ENCODE measurements around the gene WHAMM.

WHAMM gene

DNA sequence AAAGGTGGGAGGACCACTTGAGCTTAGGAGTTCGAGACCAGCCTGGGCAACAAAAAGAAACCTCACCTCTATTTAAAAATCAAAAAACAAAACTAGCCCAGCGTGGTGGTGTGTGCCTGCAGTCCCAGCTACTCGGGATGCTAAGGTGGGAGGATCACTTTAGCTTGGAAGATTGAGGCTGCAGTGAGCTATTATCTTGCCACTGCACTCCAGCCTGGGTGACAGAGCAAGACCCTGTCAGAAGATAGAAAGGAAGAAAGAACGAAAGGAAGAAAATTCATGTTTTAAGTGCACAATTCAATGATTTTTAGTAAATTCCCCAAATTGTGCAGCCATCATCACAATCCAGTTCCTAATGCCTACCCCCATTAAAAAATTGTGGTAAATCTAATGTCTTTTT, 11.3 kb upstream of the WHAMM start:
- no peaks in the 10 kb centered on the region for H3K9me3 ChIP-seq (ENCODE audit: control insufficient read depth, insufficient read depth, low read depth, low read length)
- TF ChIP-seq ZNF510 (tag by site-specific recombination; IDR thresholded peaks at IDR 0.05; ENCODE audit: insufficient replicate concordance): no peak
- no peak overlapping the region for H3K4me3 ChIP-seq (ENCODE audit: low read depth, low read length)
- no peak overlapping the region for H3K27ac ChIP-seq (ENCODE audit: extremely low read depth, low read depth, low read length)
- no peaks in the 10 kb centered on the region for H3K36me3 ChIP-seq (ENCODE audit: control insufficient read depth in 2 of 2, insufficient read depth in 1 of 2, low read length in 2 of 2)
- CTCF ChIA-PET: no interaction called here
- POLR2A ChIA-PET: no interaction called here
- H3K4me1 ChIP-seq (ENCODE audit: control insufficient read depth, insufficient read depth, low read length): no peaks in the 10 kb centered on the region

DNA sequence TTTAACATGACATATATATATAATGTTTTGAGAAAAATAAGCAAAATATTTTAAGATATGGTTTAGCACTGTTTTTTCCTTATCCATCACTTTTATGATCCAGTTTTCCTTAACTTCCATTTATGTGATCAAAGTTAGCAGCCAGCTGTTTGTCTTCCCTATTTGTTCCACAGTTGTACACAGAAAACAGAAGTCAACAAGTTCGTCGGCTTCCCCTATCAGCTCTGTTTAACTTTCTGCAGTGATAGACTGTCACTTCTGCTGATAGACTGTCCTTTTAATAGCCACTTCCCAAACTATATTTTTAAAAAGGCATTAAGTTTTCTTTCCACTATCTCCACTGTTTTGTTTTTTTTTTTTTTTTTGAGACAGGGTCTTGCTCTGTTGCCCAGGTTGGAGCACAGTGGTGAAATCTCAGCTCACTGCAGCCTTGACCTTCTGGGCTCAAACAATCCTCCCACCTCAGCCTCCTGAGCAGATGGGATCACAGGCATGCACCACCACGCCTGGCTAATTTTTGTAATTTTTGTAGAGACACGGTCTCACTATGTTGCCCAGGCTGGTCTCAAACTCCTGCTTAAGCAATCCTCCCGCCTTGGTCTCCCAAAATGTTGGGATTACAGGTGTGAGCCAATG, 10.8 kb upstream of the WHAMM start:
- CTCF ChIA-PET: no interaction called here

DNA sequence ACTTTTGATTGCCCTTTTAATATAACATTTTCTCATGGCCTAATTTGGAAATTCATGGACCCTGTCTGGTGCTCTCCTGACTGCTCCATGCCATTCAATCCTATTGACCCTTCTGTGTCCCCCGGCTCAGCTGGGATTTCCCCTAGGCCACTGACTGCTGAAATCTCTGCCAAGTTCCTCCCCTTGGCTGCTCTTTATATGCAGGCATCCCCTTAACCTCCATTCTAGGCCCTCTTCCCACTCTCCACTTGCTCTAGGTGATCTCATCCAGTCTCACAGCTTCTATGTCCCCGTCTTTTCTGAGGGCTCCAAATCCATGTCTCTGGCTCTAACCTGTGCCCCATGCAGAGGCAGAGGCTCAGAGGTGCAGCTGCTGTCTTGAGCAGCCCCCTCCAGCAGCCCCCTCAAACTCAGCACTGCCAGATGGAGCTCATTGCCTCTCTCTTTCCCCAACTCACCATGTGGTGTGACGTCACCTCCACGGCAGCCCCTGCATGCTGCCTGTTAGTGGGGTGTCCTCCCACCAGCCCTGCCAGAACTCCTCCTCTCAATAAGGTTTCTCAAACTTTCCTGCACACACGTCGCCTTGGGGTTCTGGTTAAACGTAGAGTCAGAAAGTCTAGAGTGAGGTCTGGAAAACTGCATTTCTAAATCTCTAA, 10.1 kb upstream of the WHAMM start:
- ChIA-PET POLR2A (no interaction called here), CTCF (no interaction called here)
- H3K4me3 ChIP-seq (ENCODE audit: low read depth, low read length): no peak overlapping the region
- no peak overlapping the region for H3K27ac ChIP-seq (ENCODE audit: extremely low read depth, low read depth, low read length)
- H3K36me3 ChIP-seq (ENCODE audit: control insufficient read depth in 2 of 2, insufficient read depth in 1 of 2, low read length in 2 of 2): no peaks in the 10 kb centered on the region
- H3K4me1 ChIP-seq (ENCODE audit: control insufficient read depth, insufficient read depth, low read length): peaks cover 4% of the 10 kb centered on the region; the same call in 1 of the 2 replicates
- no peaks in the 10 kb centered on the region for H3K9me3 ChIP-seq (ENCODE audit: control insufficient read depth, insufficient read depth, low read depth, low read length)
- peak; percentile 42; the same call in 1 of the 2 replicates for TF ChIP-seq ZNF335 (tag by site-specific recombination; conservative IDR thresholded peaks at IDR 0.05)
- TF ChIP-seq GLIS1 (tag by site-specific recombination; IDR thresholded peaks at IDR 0.05): no peak
- peak; percentile 18; the same call in 1 of the 2 replicates for TF ChIP-seq ZFHX2 (tag by site-specific recombination; conservative IDR thresholded peaks at IDR 0.05)

More for the DNA sequence above, 10.8 kb upstream of the WHAMM start:
- TF ChIP-seq ZNF121 (tag by site-specific recombination; IDR thresholded peaks at IDR 0.05): 0 out of 2 replicates have a peak, but pooled peaks have one; percentile 23
- no peak for TF ChIP-seq ZNF114 (tag by site-specific recombination; IDR thresholded peaks at IDR 0.05)
- no peak overlapping the region for H3K4me3 ChIP-seq (ENCODE audit: low read depth, low read length)
- no peaks in the 10 kb centered on the region for H3K36me3 ChIP-seq (ENCODE audit: control insufficient read depth in 2 of 2, insufficient read depth in 1 of 2, low read length in 2 of 2)
- no peaks in the 10 kb centered on the region for H3K9me3 ChIP-seq (ENCODE audit: control insufficient read depth, insufficient read depth, low read depth, low read length)
- POLR2A ChIA-PET: no interaction called here
- H3K4me1 ChIP-seq (ENCODE audit: control insufficient read depth, insufficient read depth, low read length): no peaks in the 10 kb centered on the region
- H3K27ac ChIP-seq (ENCODE audit: extremely low read depth, low read depth, low read length): no peak overlapping the region

DNA sequence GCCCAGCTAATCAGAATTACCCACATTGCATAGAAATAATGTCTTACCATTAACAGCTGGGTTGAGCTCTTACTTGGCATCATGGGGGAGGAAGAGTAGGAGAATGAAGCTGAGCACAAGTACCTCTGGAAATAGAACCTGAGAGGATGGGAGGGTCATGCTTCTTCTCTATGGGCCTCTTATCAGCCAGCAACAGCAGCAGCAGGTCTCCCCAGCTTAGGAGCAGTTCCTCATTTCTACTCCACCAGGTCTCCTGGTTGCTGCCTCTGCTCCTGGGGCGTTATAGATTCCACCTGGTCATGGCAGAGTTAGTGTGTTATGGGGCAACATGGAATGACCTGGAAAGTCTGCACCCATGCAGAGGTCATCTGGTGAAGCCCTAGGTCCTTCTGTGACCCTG, 6.9 kb upstream of the WHAMM start:
- no peaks in the 10 kb centered on the region for H3K9me3 ChIP-seq (ENCODE audit: control insufficient read depth, insufficient read depth, low read depth, low read length)
- H3K36me3 ChIP-seq (ENCODE audit: control insufficient read depth in 2 of 2, insufficient read depth in 1 of 2, low read length in 2 of 2): no peaks in the 10 kb centered on the region
- CTCF ChIA-PET: no interaction called here
- H3K27ac ChIP-seq (ENCODE audit: extremely low read depth, low read depth, low read length): no peak overlapping the region
- POLR2A ChIA-PET: interaction anchor here (3.0 kb wide), 1 partner anchor 52 kb away, joined by 11 read pairs; no protein-coding TSS in a partner anchor
- no peak for TF ChIP-seq YY1 (tag by site-specific recombination; IDR thresholded peaks at IDR 0.05)
- H3K4me1 ChIP-seq (ENCODE audit: control insufficient read depth, insufficient read depth, low read length): peaks cover 10% of the 10 kb centered on the region
- H3K4me3 ChIP-seq (ENCODE audit: low read depth, low read length): no peak overlapping the region

DNA sequence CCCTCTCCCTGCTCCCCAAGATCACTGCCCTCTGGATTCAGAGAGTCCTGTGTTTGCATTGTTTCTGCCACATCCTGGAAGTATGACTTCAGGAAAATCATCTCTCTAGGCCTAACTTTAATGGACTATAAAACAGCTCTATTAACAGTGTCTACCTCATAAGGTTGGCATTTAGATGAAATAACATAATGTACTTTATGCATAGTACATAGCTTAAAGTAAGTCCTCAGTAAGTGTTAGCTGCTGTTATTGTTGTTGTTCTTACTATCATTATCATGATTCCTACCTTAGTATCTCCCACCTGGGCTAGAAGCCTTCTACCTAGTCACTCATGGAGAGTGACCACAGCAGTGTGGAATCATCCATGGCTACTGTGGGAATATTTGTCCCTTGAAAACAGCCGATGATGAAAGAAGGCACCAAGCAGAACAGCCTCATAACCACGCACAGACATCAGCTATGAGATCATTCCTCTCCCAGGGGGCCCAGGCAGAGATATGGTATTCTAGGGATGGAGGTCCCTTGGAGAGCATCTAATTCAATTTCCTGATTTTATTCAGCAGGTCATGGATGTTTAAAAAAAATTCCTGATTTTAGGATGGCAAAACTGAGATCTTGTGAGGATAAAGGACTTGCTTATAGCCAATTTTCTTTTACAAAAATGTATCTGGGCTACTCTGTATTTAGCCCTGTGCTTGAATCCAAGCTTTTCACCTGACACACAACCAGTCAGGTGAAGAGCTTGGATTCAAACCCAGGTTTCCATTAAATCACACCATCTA, 5.4 kb upstream of the WHAMM start:
- ChIA-PET CTCF (interaction anchor here (0.5 to 1.1 kb wide), 5 partner anchors 9 to 373 kb away, joined by 3 to 7 read pairs (median 3); no protein-coding TSS in a partner anchor), POLR2A (interaction anchor here (0.6 to 3.0 kb wide), 2 partner anchors 9 to 54 kb away, joined by 3 to 11 read pairs; no protein-coding TSS in a partner anchor)
- H3K4me1 ChIP-seq (ENCODE audit: control insufficient read depth, insufficient read depth, low read length): peaks cover 15% of the 10 kb centered on the region
- TF ChIP-seq ZNF341 (tag by site-specific recombination; IDR thresholded peaks at IDR 0.05; ENCODE audit: low read depth): peak; percentile 63; the same call in 1 of the 2 replicates
- no peak for TF ChIP-seq ZNF146 (tag by site-specific recombination; IDR thresholded peaks at IDR 0.05)
- TF ChIP-seq, protein P1, sequence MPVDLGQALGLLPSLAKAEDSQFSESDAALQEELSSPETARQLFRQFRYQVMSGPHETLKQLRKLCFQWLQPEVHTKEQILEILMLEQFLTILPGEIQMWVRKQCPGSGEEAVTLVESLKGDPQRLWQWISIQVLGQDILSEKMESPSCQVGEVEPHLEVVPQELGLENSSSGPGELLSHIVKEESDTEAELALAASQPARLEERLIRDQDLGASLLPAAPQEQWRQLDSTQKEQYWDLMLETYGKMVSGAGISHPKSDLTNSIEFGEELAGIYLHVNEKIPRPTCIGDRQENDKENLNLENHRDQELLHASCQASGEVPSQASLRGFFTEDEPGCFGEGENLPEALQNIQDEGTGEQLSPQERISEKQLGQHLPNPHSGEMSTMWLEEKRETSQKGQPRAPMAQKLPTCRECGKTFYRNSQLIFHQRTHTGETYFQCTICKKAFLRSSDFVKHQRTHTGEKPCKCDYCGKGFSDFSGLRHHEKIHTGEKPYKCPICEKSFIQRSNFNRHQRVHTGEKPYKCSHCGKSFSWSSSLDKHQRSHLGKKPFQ (tag by site-specific recombination; IDR thresholded peaks at IDR 0.05): no peak
- TF ChIP-seq ZNF654 (tag by site-specific recombination; IDR thresholded peaks at IDR 0.05; ENCODE audit: low read depth): no peak
- TF ChIP-seq ZFP69B (tag by site-specific recombination; IDR thresholded peaks at IDR 0.05): peak; percentile 32; the same call in 1 of the 2 replicates
- TF ChIP-seq BCL11A (tag by site-specific recombination; IDR thresholded peaks at IDR 0.05; ENCODE audit: low read depth): 0 out of 2 replicates have a peak, but pooled peaks have one; percentile 49
- TF ChIP-seq, protein P2, sequence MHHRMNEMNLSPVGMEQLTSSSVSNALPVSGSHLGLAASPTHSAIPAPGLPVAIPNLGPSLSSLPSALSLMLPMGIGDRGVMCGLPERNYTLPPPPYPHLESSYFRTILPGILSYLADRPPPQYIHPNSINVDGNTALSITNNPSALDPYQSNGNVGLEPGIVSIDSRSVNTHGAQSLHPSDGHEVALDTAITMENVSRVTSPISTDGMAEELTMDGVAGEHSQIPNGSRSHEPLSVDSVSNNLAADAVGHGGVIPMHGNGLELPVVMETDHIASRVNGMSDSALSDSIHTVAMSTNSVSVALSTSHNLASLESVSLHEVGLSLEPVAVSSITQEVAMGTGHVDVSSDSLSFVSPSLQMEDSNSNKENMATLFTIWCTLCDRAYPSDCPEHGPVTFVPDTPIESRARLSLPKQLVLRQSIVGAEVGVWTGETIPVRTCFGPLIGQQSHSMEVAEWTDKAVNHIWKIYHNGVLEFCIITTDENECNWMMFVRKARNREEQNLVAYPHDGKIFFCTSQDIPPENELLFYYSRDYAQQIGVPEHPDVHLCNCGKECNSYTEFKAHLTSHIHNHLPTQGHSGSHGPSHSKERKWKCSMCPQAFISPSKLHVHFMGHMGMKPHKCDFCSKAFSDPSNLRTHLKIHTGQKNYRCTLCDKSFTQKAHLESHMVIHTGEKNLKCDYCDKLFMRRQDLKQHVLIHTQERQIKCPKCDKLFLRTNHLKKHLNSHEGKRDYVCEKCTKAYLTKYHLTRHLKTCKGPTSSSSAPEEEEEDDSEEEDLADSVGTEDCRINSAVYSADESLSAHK (tag by site-specific recombination; IDR thresholded peaks at IDR 0.05): no peak
- no peak for TF ChIP-seq ZNF404 (tag by site-specific recombination; IDR thresholded peaks at IDR 0.05)
- TF ChIP-seq ZNF621 (tag by site-specific recombination; IDR thresholded peaks at IDR 0.05): no peak
- peak; percentile 79 for TF ChIP-seq ZNF600 (tag by site-specific recombination; IDR thresholded peaks at IDR 0.05)
- no peak for TF ChIP-seq ZNF585B (tag by site-specific recombination; IDR thresholded peaks at IDR 0.05)
- peak; percentile 64 for TF ChIP-seq IKZF3 (tag by site-specific recombination; IDR thresholded peaks at IDR 0.05)

More for the DNA sequence above, 5.4 kb upstream of the WHAMM start:
- no peaks in the 10 kb centered on the region for H3K36me3 ChIP-seq (ENCODE audit: control insufficient read depth in 2 of 2, insufficient read depth in 1 of 2, low read length in 2 of 2)
- no peak overlapping the region for H3K27ac ChIP-seq (ENCODE audit: extremely low read depth, low read depth, low read length)
- no peaks in the 10 kb centered on the region for H3K9me3 ChIP-seq (ENCODE audit: control insufficient read depth, insufficient read depth, low read depth, low read length)
- H3K4me3 ChIP-seq (ENCODE audit: low read depth, low read length): no peak overlapping the region

Data from HEK293 (cell line).